ENCODE results near the gene SCN8A. TPM values are rescaled to one million over a fixed set of nuclear protein-coding genes. Genes with fewer than 3 reads are reported as not detected.

SCN8A gene
- total RNA-seq, 1 experiment from 2014 or later = 0.71 TPM

DNA sequence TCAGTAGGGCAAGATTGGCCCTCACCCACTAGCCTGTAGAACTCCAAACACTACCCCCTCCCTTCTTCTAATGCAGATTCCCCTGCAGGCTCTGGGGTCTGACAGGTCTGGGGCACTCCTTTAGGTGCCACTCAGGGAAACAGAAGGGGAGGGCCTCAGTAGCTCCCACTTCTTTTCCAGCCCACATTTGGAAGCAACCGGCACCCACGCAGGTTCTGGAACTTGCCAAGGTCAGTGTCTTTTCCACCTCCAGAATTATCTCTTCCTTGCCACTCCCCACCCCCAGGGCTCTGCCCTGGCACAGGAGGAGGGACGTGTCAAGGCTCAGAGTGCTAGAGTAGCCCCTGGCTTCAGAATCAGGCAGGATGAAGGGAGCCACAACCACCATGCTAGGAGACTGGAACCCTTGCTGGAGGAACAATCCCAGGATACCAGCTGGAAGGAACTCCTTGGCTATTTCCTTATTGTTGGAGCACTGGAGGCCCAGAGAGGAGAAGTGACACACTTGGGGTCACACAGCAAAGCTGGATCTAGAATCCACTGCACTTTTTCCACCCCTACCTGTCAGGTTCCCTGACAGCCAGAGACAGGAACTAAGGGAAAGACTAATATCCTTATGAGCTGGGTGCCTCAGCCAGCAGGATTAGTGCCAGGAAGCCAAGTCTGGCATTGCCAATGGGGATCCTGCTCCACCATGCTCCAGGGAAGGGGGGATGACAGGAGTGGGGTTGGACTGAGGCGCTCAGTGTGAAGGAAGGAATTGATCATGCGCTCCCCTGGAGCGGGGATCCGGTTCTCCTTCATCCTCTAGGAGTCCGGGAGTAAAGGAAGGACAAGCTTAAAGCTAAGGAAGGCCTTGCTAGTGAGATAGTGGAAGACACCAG, 259.3 kb downstream of the SCN8A start:
- DNase-seq (ENCODE audit: low spot score) = no peak

DNA sequence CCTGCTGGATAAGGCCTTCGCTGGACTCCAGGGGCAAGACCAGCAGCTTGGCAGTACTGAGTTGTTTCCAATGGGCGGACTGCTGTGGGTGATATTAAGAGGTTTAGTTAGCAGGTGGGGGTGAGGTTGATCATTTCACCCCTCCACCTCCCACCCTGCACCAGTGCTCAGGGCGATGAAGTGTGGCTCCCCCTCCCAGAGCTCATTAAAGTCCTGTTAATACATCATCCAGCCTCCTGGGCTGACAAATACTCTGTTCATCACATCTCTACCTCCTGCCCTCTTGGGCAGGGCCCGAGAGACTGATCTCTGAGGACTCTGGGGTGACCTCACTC, 259.9 kb downstream of the SCN8A start:
- DNase-seq (ENCODE audit: low spot score) = no peak

DNA sequence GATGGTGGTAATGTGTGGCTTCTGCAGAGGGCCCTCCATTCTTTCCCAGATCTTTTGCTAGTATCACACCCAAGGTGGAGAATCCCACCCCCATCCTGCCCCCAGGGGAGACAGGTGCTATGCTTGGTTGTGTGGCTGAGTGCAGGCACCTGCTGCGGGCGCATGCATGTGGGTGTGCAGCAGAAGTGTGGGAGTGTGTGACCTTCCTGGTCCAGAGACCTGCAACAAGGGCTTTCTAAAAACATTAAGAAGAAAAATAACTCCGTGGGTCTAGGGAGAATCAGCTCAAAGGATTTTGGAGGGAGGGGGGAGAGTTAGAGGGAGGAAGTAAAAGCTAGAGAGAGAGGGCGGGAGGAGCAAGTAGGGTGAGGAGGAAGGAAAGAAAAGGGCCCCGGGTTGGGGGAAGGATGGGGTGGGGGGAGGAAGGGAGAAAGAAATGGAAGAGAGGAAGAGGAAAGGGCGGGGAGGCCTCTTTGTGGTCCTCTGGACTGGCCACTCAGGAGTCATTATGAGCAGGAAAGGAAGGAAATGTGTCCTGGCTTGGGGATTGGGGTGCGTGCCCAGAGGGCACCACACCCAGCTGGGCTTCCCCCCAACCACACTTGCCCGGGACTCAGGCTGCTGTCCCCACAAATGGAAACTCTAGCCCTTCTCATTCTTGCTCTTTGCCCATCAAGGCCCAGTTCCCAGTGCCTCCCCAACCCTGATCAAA, 260.5 kb downstream of the SCN8A start:
- no peak for DNase-seq (ENCODE audit: low spot score)

DNA sequence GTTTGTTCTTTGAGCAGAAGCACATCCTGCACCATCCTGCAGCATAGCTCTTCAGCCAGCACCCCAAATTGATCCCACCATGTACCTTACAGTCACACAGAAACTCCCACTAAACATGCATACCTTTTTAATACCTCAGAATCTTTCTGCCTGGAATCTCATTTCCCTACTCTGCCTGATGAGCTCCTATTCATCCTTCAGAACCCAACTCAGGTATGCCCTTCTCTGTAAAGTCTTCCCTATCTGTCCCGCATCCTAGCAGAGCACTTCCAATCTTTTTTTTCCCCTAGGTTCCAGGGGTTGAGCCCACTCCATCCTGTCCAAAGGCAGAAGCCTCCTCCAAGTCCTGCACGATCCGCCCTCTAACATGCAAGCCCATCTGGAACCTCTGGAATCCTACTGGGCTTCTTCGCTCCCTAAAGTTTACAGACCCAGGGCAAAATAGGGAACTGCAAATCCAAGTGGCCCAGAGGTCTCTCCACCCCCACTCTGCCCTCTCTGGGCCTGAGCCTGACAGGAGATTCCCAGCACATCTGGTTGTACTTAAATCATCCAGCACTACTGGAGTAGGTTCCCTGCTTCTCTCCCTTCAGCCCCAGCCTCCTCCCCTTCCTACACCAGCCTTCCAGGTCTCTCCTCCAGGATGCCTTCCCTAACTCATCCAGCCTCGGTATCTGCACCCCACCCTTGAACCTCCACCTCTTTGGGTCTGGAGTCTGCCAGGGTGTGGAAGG, 261.5 kb downstream of the SCN8A start:
- no peak for DNase-seq (ENCODE audit: low spot score)

DNA sequence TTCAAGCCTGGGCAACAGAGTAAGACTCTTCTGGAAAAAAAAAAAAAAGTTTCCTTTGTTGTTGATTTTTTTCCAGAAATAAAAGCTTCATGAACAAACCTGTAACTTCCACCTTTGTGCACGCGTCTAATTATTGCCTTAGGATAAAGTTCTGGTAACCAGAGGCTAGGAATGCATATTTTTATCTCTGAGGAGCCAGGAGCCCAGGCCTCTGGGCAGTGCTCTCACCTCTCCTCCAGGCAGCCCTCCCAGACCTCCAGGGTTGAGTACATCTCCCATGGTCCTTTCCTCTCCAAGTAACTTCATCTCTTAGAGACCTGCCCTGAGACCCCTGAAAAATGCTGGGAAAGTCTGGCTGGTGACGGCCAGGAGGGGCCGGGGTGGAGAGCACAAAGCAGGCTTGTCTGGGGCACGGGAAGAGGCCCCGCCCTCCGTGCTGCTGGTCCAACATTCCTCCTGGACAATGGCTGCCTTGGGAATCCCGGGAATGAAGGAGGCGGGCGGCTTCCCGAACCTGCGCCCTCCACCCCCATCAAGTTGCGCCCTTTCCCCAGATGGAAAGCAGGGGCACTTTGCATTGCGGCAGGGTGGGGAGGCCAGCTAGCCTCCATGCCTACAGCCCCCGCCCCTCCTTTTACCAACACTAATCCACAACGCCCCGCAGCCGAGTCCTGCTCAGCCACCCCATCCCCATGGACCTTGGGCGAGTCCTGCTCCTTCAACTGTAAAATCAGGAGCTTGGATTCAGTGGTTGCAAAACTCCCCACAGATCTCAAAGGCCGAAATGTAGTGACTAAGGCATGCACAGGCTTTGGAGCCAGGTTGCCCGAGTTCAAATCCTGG, 264.8 kb downstream of the SCN8A start:
- DNase-seq (ENCODE audit: low spot score) = no peak

DNA sequence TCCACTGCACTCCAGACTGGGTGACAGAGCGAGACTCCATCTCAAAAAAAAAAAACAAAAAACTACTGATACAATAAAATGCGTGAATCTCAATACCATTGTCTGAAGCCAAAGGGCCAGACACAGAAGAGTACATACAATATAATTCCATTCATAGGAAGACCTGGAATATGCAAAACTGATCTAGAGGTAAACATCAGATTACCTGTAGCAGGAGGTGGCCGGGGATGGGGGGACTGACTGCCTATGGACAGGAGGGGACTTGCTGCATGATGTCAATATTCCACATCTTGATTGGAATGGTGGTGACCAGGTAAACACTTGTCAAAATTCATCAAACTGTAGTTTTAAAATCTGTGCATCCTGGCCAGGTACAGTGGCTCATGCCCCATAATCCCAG, 270.0 kb downstream of the SCN8A start:
- no peak for DNase-seq (ENCODE audit: low spot score)

Other genes with a start within 250 kb of the SCN8A start
- gene CELA1, start 244.6 kb upstream of the SCN8A start, total RNA-seq (2014; rRNA removed; shearing (Covaris generic)) = not detected in 2 replicates
- 6.1 and 16.3 TPM in 2 replicates for gene GALNT6, start 199.8 kb upstream of the SCN8A start, total RNA-seq (2014; rRNA removed; shearing (Covaris generic))
- gene SLC4A8, start 166.4 kb upstream of the SCN8A start, total RNA-seq (2014; rRNA removed; shearing (Covaris generic)) = not detected in 2 replicates

All from HT-29 (cell line).